Activated CD8-positive, alpha-beta memory T cell treated with anti-CD3 and anti-CD28 coated beads, Interleukin-2, amount 50 U/mL, for 24 hours (primary cell): ENCODE results near the gene ADAMTS6.

Experiments
- DNase-seq: peaks from one replicate; pipeline ENCODE4 v3.0.0-alpha.2; 2020; ENCODE audit errors: extremely low read depth

ADAMTS6 gene

GRCh38 chr5:65104831-65105230, 376.9 kb downstream of the ADAMTS6 start:
- DNase-seq: no peak

GRCh38 chr5:65103756-65104440, 377.8 kb downstream of the ADAMTS6 start:
- DNase-seq: no peak

DNA sequence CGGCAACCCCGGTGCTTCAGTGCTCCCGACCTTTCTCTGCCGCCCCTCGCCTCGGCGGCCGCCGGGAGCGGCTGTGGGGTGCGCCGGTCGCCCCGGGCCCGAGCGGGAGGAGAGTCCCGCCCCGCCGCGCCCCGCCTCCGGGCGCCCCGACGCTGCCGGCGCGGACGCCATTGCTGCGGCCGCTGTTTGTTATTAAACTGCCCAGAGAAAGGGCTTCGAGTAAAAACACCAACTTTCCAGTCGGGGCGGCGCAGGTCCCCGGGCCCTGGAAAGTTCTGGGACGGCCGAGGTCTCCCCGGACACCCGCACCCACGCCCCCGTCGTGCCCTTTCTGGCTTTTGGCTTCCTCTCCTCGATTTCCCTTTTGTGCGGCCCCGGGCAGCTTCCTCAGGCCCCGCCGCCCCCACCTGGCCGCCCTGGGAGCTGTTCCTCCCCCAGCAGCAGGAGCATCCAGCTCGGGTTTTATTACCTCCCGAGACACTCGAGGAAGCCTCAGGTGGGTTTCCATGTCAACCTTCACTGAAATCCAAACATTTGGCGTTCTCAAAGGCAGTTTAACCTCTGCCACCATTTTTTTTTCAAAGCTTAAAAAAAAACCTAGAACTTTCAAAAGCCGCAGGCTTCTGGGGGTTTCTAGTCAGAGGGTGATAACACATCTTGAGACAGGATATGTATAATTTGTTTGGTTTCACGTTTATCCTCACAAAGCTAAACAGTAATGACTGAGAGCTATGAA, 378.6 kb downstream of the ADAMTS6 start:
- no peak for DNase-seq

- DNase-seq: no peak
Measured at GRCh38 chr5:65102371-65102975, 379.2 kb downstream of the ADAMTS6 start.

- no peak for DNase-seq
Measured at GRCh38 chr5:65101632-65102100, 380.1 kb downstream of the ADAMTS6 start.

- no peak for DNase-seq
Measured at GRCh38 chr5:65100911-65101631, 380.6 kb downstream of the ADAMTS6 start.
